Stimulated activated CD8-positive, alpha-beta memory T cell treated with anti-CD3 and anti-CD28 coated beads, Interleukin-7, amount 100 ng/mL, for 4 hours (primary cell): ENCODE measurements around the gene ILKAP.

Source experiments
- DNase-seq, 2 donors: peaks; one replicate each; pipeline ENCODE4 v3.0.0-alpha.2; 2020; ENCODE audit warnings: low read depth in 2 of 2

ILKAP gene

GRCh38 chr2:238124488-238125126, 78.9 kb downstream of the ILKAP start:
- DNase-seq, result no peak

GRCh38 chr2:238123991-238124470, 79.5 kb downstream of the ILKAP start:
- no peak for DNase-seq

GRCh38 chr2:238123218-238123971, 80.1 kb downstream of the ILKAP start:
- no peak for DNase-seq

- DNase-seq, result no peak
Measured at GRCh38 chr2:238122287-238123217, 80.9 kb downstream of the ILKAP start.

GRCh38 chr2:238121511-238122286, 81.8 kb downstream of the ILKAP start:
- no peak for DNase-seq

- DNase-seq, result no peak
Measured at GRCh38 chr2:238120463-238121298, 82.8 kb downstream of the ILKAP start.
